ENCODE data around the gene L1CAM.

Gene L1CAM

DNA sequence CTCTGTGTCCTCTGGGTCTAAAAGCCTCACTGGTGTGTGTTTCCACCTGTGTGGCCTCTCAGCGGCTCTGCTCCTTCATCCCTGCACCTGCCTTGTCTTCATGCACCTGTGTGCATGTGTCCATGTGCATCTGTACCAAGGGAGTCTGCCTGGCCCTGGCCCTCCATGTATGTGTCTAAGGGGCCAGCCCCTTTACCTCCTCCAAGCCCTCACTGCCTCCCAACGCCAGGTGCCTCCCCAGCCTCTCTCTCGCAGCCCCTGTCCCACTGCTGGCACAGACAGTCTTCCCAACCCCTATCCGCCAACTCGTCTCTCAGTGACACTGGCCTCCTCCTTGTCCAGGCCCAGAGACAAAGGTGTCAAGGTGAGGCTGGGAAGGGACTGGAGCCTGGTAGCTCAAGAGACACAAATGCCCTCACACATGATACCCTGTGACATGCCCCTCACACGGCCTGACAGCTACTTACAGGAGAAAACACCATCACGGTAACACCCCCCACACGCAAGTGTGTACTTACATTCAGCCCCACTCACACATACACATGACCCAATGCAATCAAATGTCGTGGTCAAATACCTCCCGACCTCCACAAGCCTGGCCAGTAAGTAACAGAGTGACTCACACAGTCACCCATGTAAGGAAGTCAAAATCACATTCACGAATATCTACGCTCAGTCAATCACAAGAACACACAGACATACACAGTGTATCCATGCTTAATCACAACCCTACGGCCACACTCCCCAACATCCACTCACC lies 11.4 kb downstream of the L1CAM start:
- Histone ChIP-seq H3K4me1 (ENCODE audit: low read length) (peaks cover 20% of the 10 kb centered on the region), H3K36me3 (replicated peaks; ENCODE audit: low read depth, low read length) (no peaks in the 10 kb centered on the region), H3K9ac (ENCODE audit: low read length) (no peak overlapping the region), H3K79me2 (ENCODE audit: low read length) (no peaks in the 10 kb centered on the region), H3K9me3 (ENCODE audit: insufficient read depth, low read length) (no peaks in the 10 kb centered on the region), H3K4me3 (ENCODE audit: low read length) (no peak overlapping the region), H3K27me3 (ENCODE audit: low read depth, low read length) (no peaks in the 10 kb centered on the region), H4K20me1 (ENCODE audit: insufficient read depth, low read length) (peaks cover 27% of the 10 kb centered on the region), H3K27ac (ENCODE audit: low read length) (no peak overlapping the region), H2AFZ (ENCODE audit: low read depth, low read length) (no peak overlapping the region), H3K4me2 (ENCODE audit: low read length) (no peak overlapping the region)
- TF ChIP-seq EZH2phosphoT487 (IDR thresholded peaks at IDR 0.05; ENCODE audit: low read depth), result no peak
- TF ChIP-seq, protein P1, sequence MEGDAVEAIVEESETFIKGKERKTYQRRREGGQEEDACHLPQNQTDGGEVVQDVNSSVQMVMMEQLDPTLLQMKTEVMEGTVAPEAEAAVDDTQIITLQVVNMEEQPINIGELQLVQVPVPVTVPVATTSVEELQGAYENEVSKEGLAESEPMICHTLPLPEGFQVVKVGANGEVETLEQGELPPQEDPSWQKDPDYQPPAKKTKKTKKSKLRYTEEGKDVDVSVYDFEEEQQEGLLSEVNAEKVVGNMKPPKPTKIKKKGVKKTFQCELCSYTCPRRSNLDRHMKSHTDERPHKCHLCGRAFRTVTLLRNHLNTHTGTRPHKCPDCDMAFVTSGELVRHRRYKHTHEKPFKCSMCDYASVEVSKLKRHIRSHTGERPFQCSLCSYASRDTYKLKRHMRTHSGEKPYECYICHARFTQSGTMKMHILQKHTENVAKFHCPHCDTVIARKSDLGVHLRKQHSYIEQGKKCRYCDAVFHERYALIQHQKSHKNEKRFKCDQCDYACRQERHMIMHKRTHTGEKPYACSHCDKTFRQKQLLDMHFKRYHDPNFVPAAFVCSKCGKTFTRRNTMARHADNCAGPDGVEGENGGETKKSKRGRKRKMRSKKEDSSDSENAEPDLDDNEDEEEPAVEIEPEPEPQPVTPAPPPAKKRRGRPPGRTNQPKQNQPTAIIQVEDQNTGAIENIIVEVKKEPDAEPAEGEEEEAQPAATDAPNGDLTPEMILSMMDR (IDR thresholded peaks at IDR 0.05; ENCODE audit: low read depth, low read length), result no peak

DNA sequence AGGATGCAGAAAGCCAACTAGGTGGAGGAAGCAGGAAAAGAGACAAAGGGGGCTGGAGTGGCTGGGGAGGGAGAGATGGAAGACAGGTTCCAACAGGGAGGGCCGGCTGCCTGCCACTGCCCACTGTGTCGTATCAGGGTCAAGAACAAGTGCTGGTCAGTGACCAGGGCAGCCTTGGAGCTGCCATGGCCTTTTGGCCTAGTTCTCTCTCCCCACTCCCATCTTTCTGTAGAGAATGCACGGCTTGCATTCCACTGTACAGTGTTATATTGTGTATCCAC lies 11.9 kb downstream of the L1CAM start:
- H2AFZ ChIP-seq (ENCODE audit: low read depth, low read length), result no peak overlapping the region
- peaks cover 14% of the 10 kb centered on the region for H3K4me1 ChIP-seq (ENCODE audit: low read length)
- H3K79me2 ChIP-seq (ENCODE audit: low read length), result no peaks in the 10 kb centered on the region
- H3K9me3 ChIP-seq (ENCODE audit: insufficient read depth, low read length), result no peaks in the 10 kb centered on the region
- H3K4me3 ChIP-seq (ENCODE audit: low read length), result no peak overlapping the region
- H3K36me3 ChIP-seq (replicated peaks; ENCODE audit: low read depth, low read length), result no peaks in the 10 kb centered on the region
- TF ChIP-seq EZH2phosphoT487 (IDR thresholded peaks at IDR 0.05; ENCODE audit: low read depth), result no peak
- TF ChIP-seq, protein P1 (IDR thresholded peaks at IDR 0.05; ENCODE audit: low read depth, low read length), result no peak
- H3K9ac ChIP-seq (ENCODE audit: low read length), result no peak overlapping the region
- no peak overlapping the region for H3K4me2 ChIP-seq (ENCODE audit: low read length)
- no peaks in the 10 kb centered on the region for H3K27me3 ChIP-seq (ENCODE audit: low read depth, low read length)
- no peak overlapping the region for H3K27ac ChIP-seq (ENCODE audit: low read length)
- peaks cover 27% of the 10 kb centered on the region for H4K20me1 ChIP-seq (ENCODE audit: insufficient read depth, low read length)

DNA sequence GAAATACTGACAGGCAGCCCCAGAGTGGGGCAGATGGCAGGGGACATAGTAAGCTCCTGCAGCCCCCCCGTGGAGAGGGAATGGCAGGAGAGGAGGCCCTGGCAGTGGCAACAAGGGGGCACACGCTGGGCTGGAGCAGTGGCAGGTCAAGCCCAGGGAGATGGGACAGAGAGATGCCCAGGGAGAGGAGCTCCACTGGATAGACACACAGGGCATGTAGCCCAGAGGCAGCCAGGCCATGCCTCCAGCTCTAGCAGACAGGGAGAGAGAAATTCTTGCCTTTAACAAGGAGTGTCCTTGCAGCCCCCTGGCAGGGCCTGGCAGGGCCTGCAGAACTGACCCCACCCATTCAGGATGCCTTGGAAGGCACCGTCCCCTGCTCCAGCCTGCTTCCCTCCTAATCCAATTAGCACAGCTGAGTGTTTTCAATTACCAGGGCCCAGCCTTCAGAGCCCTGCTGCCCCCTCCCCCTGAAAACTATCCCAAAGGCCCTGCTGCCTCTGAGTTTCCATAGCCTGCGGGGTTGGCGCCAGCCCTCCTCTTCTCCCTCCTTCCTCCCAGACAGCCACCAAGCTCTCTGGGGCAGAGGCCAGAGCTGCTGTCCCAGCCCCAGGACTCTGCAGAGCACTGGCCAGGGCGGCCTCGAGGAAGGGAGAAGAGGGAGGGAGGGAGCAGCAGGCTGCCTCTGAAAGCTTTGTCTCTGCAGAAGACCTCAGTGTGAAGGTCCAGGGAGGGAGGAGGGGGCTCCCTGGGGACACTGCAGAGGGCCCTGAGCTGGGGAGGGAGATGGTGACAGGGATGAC lies 12.5 kb downstream of the L1CAM start:
- Histone ChIP-seq H2AFZ (ENCODE audit: low read depth, low read length) (no peak overlapping the region), H3K36me3 (replicated peaks; ENCODE audit: low read depth, low read length) (no peaks in the 10 kb centered on the region), H3K9me3 (ENCODE audit: insufficient read depth, low read length) (no peaks in the 10 kb centered on the region), H3K4me2 (ENCODE audit: low read length) (no peak overlapping the region), H3K9ac (ENCODE audit: low read length) (no peak overlapping the region), H3K79me2 (ENCODE audit: low read length) (no peaks in the 10 kb centered on the region), H3K4me1 (ENCODE audit: low read length) (peaks cover 9% of the 10 kb centered on the region), H3K27me3 (ENCODE audit: low read depth, low read length) (no peaks in the 10 kb centered on the region), H4K20me1 (ENCODE audit: insufficient read depth, low read length) (peaks cover 27% of the 10 kb centered on the region), H3K4me3 (ENCODE audit: low read length) (no peak overlapping the region), H3K27ac (ENCODE audit: low read length) (no peak overlapping the region)
- TF ChIP-seq EZH2phosphoT487 (IDR thresholded peaks at IDR 0.05; ENCODE audit: low read depth), result no peak
- TF ChIP-seq, protein P1 (IDR thresholded peaks at IDR 0.05; ENCODE audit: low read depth, low read length), result no peak
